ENCODE results near the gene AP3B1.

The AP3B1 gene, protein sequence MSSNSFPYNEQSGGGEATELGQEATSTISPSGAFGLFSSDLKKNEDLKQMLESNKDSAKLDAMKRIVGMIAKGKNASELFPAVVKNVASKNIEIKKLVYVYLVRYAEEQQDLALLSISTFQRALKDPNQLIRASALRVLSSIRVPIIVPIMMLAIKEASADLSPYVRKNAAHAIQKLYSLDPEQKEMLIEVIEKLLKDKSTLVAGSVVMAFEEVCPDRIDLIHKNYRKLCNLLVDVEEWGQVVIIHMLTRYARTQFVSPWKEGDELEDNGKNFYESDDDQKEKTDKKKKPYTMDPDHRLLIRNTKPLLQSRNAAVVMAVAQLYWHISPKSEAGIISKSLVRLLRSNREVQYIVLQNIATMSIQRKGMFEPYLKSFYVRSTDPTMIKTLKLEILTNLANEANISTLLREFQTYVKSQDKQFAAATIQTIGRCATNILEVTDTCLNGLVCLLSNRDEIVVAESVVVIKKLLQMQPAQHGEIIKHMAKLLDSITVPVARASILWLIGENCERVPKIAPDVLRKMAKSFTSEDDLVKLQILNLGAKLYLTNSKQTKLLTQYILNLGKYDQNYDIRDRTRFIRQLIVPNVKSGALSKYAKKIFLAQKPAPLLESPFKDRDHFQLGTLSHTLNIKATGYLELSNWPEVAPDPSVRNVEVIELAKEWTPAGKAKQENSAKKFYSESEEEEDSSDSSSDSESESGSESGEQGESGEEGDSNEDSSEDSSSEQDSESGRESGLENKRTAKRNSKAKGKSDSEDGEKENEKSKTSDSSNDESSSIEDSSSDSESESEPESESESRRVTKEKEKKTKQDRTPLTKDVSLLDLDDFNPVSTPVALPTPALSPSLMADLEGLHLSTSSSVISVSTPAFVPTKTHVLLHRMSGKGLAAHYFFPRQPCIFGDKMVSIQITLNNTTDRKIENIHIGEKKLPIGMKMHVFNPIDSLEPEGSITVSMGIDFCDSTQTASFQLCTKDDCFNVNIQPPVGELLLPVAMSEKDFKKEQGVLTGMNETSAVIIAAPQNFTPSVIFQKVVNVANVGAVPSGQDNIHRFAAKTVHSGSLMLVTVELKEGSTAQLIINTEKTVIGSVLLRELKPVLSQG

DNA sequence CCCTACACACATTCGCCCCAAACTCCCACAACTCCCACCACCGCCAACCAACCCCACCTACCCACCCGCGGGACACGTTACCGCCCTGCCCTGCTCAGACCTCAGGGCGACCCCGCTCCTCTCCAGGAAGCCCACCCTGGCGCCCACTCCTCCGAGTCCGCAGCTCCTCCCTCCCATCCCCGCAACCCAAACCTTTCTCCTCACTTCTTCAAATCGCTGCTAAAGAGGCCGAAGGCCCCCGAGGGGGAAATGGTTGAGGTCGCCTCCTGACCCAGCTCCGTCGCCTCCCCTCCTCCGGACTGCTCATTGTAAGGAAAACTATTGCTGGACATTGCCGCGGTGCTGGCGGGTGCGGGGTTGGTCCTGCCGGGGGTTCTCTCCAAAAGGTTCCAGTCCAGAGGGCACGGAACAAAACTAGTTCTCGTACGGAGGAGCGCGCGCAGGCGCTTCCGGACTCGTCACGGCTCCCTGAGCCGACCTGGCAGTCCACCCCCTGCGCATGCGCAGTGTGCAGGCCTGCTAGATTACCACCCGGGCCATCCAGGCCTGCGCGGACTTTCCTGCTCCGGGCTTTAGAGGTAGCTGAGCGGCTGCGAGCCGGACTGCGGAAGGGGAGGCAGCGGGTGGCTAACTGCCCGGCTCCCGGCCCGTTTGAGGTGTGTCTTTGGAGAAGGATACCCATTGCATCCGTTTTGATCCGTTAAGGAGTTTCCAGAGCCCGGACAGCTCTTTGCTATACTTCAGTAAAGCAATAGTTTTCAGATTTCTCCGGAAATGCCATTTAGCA, at the start of gene AP3B1:
TSS of gene AP3B1 (minus strand) at position 451 of the 787 bp plus-strand sequence. CDS start at position 332, 119 bp downstream.
- in situ Hi-C loops (cut with MboI; ENCODE audit: low sequenced_read_pairs) = no loop called here

DNA sequence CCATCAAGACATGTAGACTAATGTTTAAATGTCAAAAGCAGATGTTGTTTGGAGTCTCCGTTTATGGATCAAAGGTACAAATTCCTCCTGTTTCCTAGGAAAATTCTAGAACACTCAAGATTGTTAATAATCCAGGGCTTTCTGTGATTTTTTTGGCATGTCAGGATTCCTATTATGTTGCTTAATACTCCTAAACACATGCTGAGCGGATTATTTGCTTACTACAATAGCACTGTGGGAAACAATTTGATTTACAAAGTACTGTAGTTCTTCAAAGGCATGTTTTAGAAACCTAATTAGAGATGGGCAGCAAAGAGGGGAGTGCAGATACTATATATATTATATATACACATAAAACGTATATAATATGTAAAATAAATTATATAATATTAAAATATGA, 46.9 kb upstream of the AP3B1 start:
- in situ Hi-C loops (cut with MboI; ENCODE audit: low sequenced_read_pairs) = no loop called here

DNA sequence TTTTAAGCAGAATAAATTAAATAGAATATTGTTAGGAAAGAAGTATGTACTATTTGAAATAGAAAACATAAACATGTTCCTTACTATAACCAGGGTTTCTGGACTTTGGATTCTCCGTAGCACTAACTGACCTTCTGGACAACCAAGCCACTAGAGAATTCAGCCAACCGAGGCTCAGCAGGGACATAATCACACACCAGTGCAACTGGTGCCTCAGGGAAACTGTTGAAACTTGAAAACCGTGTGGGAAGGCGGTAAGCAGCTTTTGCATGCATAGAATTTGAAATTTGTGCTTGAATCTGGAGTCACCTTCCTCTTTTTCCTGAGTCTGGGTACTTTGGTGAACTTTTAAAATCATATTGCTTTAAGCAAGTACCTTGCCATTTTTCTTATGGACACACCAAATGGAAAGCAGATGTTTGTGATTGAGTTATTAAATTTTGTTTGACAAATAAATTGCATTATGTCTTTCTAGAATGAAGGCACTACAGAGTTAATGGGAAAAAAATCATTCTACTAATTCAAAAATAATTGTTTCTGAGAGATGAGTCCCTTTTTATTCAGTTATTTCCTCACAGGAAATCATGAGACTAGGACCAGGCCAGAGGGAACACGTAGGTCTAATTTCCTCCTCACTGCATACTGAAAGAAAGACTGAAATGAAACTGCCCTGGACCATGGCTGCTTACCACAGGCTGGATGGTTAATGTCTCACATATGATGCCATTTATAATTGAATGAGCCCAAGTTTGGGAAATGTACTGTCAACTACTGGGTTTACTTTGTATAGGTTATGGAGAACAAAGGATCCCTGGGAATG, 45.3 kb upstream of the AP3B1 start:
- in situ Hi-C loops (cut with MboI; ENCODE audit: low sequenced_read_pairs) = no loop called here

DNA sequence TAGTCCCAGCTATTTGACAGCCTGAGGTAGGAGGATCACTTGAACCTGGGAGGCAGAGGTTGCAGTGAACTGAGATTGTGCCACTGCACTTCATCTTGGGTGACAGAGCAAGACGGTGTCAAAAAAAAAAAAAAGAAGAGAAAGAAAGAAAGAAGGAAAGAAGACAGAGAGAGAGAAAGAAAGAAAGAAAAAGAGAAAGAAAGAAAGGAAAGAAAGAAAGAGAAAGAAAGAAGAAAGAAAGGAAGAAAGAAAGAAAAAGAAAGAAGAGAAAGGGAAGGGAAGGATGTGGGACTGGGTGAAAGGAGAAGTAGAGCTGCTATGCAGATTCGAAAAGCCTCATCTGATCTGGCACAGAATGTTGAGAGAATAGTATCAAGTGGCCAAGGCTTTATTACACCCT, 42.2 kb upstream of the AP3B1 start:
- in situ Hi-C loops (cut with MboI; ENCODE audit: low sequenced_read_pairs) = no loop called here

DNA sequence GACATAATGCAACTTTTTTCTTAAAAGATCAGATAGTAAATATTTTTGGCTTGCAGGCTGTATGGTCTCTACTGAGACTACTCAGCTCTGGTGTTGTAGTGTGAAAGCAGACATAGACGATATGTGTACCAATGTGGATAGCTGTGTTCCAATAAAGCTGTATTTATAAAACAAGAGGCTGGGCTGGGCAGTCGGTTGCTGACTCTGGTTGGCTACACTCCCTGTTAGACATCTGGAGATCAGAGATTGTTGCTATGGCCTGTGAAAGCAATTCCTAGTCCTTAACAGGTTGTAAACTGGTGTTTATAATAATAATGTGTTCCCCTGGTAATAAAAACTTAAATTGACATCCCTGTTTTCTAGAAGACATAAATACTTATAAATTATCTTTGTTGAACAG, 41.5 kb upstream of the AP3B1 start:
- in situ Hi-C loops (cut with MboI; ENCODE audit: low sequenced_read_pairs) = no loop called here

DNA sequence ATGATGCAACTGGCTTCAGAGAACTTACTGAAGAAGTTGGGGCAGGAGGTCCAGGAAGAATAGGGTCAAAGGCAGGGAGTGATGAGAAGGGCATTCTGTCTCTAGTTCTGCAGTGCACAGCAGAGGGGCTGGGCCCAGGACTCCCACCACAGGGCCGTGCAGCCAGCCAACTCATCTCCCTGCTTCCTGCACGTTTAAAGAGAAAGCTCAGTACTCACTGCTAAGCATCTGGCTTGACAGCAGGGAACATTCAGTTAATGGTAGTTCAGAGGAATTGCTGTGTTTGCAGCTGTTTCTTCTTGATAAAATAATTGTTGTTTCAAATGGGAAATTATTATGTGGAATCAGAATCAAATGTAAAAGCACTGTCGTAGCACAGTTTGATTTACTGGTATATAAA, 40.3 kb upstream of the AP3B1 start:
- in situ Hi-C loops (cut with MboI; ENCODE audit: low sequenced_read_pairs) = no loop called here

DNA sequence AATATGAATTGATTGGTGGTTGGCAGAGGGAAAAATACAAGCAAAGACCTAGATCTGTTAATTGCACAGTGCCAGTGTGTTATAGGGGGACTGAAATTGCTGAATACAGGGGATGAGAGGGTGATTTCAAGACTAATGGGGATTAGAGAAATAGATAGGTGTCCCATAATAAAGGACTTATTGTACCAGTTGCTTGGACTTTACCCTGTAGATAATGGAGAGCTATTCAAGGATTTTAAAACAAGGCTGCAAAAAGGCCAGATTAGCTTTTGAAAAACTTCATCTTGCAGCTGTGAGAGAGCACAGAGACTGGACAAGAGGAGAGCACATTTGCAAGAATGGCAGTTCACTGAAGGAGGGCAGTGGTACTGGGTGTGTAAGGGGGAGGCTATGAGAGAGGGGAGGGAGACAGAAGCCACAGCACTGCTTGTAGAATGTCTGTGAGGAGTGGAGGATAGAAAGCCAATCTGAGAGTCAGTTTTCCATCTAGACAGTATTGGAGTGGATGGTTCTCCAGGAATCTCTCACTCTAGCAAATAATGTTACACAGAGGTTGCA, 37.1 kb upstream of the AP3B1 start:
- in situ Hi-C loops (cut with MboI; ENCODE audit: low sequenced_read_pairs) = no loop called here

DNA sequence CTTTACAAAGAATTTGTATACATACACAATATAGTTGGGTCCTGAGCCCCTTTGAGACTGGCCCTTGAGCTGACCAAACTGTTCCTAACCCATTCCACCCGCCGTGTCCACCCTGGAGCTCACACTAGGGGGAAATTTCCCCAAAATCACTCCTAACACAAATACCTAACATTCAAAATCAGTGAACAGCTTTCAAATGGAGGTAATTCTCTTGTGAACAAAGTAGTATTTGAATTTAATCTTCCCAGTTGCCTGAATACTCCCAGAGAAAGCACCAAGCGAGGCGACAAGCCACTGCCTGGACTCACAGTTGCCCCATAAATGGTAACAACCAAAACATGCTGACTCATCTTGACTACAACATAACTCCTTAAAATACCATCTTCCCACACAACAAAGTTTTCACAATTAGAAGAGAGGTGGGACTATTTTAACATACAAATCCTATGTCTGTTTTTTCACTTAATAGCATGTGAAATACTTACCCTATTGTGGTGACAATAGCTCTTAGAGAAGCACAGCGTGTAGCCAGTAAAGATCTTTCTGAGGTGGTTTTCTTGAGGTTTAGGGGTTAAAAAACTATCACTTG, 34.2 kb upstream of the AP3B1 start:
- in situ Hi-C loops (cut with MboI; ENCODE audit: low sequenced_read_pairs) = no loop called here

DNA sequence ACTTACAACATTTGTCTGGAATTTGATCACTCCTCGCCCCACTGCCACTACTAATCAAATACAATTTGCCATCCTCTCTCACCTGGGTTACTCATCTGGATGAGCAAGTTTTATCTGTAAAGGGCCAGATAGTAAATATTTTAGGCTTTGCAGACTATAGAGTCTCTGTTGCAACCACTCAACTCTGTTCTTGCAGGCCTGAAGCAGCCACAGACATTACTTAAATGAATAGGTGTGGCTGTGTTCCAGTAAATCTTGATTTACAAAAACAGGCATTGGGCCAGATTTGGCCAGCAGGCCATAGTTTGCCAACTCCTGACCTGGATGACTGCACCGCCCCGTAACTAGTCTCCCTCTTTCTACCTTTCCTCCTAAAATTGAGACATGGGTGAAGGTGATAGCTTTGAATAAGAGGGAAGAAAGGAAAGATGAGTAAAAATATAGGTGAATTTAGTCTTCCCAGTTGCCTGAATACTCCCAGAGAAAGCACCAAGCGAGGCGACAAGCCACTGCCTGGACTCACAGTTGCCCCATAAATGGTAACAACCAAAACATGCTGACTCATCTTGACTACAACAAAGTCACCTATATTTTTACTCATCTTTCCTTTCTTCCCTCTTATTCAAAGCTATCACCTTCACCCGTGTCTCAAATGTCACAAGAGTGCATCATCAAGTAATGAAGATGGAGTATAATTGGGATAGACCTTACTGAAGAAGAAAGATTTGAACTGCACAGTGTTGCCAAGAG, 33.4 kb upstream of the AP3B1 start:
- in situ Hi-C loops (cut with MboI; ENCODE audit: low sequenced_read_pairs) = no loop called here

DNA sequence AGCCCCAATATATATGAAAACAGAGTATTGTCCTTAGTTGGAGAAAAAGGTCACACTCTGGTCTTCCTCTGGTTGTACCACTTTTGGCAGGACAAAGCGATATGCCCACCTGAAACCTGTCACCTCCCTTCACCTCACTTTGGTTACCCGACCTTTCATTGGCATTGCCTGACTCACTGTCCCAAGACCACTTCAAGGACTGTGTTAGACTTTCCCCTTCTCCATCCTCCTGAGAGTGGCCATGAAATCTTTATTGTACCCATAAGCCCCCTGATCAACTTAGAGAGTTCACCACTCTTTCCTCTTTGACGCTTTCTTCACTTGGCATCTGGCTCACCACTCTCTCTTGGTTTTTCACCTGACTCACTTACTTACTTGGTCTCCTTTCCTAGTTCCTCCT, 32.4 kb upstream of the AP3B1 start:
- in situ Hi-C loops (cut with MboI; ENCODE audit: low sequenced_read_pairs) = no loop called here

DNA sequence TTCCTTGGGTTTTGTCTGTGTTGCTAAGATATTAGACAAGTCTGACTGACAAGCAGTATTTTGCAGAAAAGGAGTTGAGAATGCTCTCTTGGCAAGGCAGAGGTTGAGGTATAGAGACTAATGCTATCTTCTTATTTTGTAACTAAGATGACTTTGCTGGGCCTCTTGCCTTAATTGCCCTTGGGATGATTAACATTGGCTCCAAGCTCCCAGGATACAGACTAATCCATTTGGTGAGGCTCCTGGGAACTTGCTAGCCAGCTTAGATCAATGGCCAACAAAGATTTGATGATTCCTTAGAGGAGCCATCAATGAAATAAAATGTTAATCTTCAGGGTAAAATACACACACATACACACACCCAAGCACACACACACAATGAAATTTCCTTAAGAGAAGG, 28.7 kb upstream of the AP3B1 start:
- in situ Hi-C loops (cut with MboI; ENCODE audit: low sequenced_read_pairs) = no loop called here

DNA sequence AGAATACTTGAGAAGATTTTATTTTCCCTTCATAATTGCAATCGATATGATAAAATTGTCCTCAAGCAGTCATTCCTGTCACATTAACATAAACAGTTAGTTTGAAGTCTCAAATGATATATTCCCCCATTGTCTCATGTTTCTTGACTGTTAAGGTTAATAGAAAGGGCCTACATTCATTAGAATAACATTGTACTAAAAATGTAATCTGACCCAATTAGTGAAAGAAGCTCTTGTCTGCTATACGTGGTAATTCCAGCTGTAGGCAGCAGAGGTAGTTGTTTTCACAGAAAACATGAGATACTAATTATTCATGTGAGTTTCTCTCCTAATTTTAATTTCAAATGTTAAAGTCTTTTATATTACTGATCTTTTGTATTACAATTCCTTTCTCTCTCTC, 25.9 kb upstream of the AP3B1 start:
- in situ Hi-C loops (cut with MboI; ENCODE audit: low sequenced_read_pairs) = no loop called here

DNA sequence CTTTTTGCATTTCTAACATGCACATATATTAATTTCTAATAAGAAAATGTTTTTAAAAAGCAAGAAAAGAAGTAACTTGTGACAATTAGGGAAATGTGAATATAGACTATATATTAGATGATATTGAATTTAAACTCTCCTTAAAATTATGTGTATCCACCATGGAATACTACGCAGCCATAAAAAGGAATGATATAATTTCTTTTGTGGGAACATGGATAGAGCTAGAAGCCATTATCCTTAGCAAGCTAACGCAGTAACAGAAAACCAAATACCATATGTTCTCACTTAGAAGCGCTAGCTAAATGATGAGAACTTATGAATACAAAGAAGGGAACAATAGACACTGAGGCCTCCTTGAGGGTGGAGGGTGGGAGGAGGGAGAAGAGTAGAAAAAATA, 23.8 kb upstream of the AP3B1 start:
- in situ Hi-C loops (cut with MboI; ENCODE audit: low sequenced_read_pairs) = no loop called here

DNA sequence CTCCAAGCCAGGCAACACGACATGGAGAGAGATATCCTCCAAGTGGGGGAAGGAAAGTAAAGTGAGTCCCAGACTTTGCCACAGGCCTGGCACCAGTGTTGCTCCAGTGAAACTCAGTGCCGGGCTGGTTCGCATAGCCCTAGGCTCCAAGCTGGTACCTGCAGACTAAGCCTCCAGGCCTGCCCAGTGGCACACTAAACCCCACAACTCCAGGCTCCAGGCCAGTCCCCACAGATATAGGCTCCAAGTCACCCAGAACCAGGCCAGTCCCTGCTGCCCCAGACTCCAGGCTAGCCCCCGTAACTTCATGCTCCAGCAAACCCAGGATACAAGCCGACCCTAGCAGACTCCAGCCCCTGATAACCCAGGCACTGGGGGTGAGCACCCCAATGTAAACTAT, 23.0 kb upstream of the AP3B1 start:
- in situ Hi-C loops (cut with MboI; ENCODE audit: low sequenced_read_pairs) = no loop called here

DNA sequence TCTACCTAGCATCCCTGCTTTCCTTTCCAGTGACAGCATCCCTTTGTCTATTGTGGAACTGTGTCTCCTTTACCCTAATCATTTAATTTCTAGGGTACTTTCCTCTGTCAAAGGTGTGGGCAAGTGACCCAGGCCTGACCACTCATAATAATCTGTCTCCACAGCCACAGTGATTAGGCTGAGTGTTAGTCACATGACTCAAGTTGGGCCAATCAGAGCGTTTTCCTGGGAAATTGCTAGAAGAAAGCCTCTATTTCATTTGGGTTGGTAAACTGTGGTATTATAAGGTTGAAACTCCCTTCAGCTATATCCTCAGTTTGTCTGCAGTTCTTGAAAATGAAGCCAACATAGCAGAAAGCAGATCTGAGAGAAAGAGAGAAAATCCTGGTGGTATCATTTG, 14.2 kb upstream of the AP3B1 start:
- in situ Hi-C loops (cut with MboI; ENCODE audit: low sequenced_read_pairs) = no loop called here

DNA sequence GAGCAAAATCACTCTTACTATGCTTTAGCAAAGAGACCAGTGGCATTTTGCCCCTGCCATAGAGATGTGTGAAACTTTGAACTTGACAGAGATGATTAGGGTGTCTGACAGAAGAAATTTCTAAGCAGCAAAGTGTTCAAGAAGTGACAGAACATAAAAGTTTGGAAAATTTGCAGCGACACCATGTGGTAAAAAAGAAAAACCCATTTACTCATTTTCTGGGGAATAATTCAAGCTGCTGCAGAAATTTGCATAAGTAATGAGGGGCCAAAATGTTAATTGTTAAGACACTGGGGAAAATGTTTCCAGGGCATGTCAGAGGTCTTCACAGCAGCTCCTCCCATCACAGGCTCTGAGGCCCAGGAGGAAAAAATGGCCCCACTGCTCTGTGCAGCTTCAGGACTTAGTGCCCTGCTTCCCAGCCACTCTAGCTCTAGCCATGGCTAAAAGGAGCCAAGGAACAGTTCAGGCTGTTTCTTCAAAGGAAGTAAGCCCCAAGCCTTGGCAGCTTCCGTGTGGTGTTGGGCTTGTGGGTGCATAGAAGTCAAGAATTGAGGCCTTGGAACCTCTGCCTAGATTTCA, 6.1 kb upstream of the AP3B1 start:
- in situ Hi-C loops (cut with MboI; ENCODE audit: low sequenced_read_pairs) = no loop called here

DNA sequence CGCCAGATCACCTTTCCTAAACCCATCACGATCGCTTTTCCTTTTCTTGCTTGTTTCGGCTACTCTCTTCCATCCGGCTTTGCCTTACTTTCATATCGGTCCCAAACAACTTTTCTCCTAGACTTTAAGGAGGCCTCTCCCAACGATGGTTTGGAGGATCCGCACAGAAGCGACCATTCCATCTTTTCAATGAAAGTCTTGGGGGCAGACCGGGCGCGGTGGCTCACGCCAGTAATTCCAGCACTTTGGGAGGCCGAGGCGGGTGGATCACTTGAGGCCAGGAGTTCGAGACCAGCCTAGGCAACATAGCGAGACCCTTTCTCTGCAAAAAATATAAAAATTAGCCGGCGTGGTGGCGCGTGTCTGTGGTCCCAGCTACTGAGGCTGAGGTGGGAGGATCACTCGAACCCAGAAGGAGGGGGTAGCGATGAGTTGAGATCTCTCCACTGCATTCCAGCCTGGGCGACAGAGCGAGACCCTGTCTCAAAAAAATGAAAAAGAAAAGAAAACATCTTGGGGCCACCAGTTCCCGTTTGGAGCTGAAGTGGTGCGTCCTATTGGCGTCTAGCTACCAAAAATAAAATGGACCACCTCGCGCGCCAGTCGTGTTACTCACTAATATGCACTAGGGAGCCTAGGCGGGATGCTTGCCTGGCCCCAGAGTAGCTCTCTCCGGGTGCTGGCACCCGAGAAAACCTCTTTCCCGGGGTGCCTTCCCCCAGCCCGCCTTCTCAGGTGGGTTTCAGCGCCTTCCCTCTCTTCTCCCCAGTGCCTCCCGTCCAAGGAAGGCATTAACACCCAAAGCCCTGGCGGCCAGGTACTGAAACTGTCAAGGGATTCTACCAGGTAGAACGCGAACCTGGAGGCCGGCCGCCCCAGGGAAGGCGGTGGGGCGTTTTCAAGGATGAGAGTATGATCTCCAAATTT, 800 bp upstream of the AP3B1 start:
- in situ Hi-C loops (cut with MboI; ENCODE audit: low sequenced_read_pairs) = no loop called here

All from HL-60/S4 treated with phorbol 12-myristate 13-acetate at 8.2 ng/mL for 4 days and 3 days (cell line).